B cell (primary cell): ENCODE data around the gene THSD4. TPM values are rescaled to one million over a fixed set of nuclear protein-coding genes. Genes with fewer than 3 reads are reported as not detected.

Source experiments
- ATAC-seq: fragments of 200-7000 bp; cut with Tn5 transposase; one replicate; pipeline ENCODE4 v1.10.0; 2021; ENCODE audit warnings: low read depth, mild to moderate bottlenecking, moderate number of reproducible peaks, moderate library complexity
- CTCF ChIA-PET: fragments of 350-600 bp; sonication (Branson Sonifier 250); formaldehyde crosslinking; loops from one replicate; lab custom pipeline; 2021; ENCODE audit warnings: antibody characterized with exemption, inconsistent platforms; lab: Charles Lee
- POLR2A ChIA-PET: fragments of 350-600 bp; sonication (Branson Sonifier 250); formaldehyde crosslinking; loops from one replicate; lab custom pipeline; 2021; ENCODE audit warnings: antibody characterized with exemption; lab: Charles Lee
- DNase-seq: peaks from one replicate; pipeline ENCODE4 v3.0.0; 2013
- H2AFZ ChIP-seq: 2 replicates; pipeline ENCODE4 v1.6.1; 2012; ENCODE audit warnings: mild to moderate bottlenecking, low read depth, low read length; ENCODE audit not compliant: insufficient read depth, poor library complexity, severe bottlenecking
- H3K27ac ChIP-seq, 2 donors: 1 replicate in 1 of 2; 2 replicates in 1 of 2; pipeline ENCODE4 v1.5.1; 2012 to 2013; ENCODE audit warnings: low read length in 2 of 2, mild to moderate bottlenecking in 2 of 2, moderate library complexity in 1 of 2
- H3K27me3 ChIP-seq, 4 experiments: fragments of 200-600 bp in 1 of 4; sonication (generic) in 1 of 4; replicated peaks in 1 of 4; 1 replicate in 2 of 4; 2 replicates in 2 of 4; pipeline versions ENCODE4 v1.6.1 to v1.7.0; 2013 to 2016; ENCODE audit warnings: low read length in 3 of 4, mild to moderate bottlenecking in 2 of 4, mixed read lengths in 1 of 4, moderate library complexity in 1 of 4; ENCODE audit not compliant: insufficient read depth in 4 of 4, control insufficient read depth in 3 of 4; ENCODE audit errors: control extremely low read depth in 1 of 4
- H3K36me3 ChIP-seq, 2 experiments: replicated peaks in 1 of 2; 1 replicate in 1 of 2; 2 replicates in 1 of 2; pipeline versions ENCODE4 v1.6.1 to v1.7.1; 2013; ENCODE audit warnings: low read length in 1 of 2; ENCODE audit not compliant: insufficient read depth in 2 of 2, control insufficient read depth in 1 of 2; ENCODE audit errors: control extremely low read depth in 1 of 2, extremely low read depth in 1 of 2
- H3K4me1 ChIP-seq, 2 donors: fragments of 200-600 bp in 1 of 2; sonication (generic) in 1 of 2; 1 replicate in 1 of 2; 2 replicates in 1 of 2; pipeline versions ENCODE4 v1.5.1 to v1.6.1; 2013 to 2017; ENCODE audit warnings: low read length in 2 of 2; ENCODE audit not compliant: control insufficient read depth in 2 of 2, insufficient read depth in 2 of 2
- H3K4me2 ChIP-seq: replicated peaks from 2 replicates; pipeline ENCODE3; 2012; ENCODE audit warnings: mild to moderate bottlenecking, low read depth, low read length; ENCODE audit not compliant: poor library complexity, severe bottlenecking
- H3K4me3 ChIP-seq, 5 experiments: fragments of 200-600 bp in 1 of 5; sonication (generic) in 1 of 5; 1 replicate in 3 of 5; 2 replicates in 2 of 5; pipeline versions ENCODE4 v1.5.1 to v1.7.0; 2011 to 2016; ENCODE audit warnings: low read length in 4 of 5, mild to moderate bottlenecking in 4 of 5, low read depth in 2 of 5, control low read depth in 1 of 5, moderate library complexity in 1 of 5; ENCODE audit not compliant: insufficient read depth in 1 of 5; ENCODE audit errors: control extremely low read depth in 1 of 5, extremely low read depth in 1 of 5
- H3K79me2 ChIP-seq: fragments of 200-600 bp; sonication (generic); one replicate; pipeline ENCODE4 v1.6.0; 2016; ENCODE audit warnings: low read length; ENCODE audit not compliant: control insufficient read depth, insufficient read depth
- H3K9ac ChIP-seq: fragments of 200-600 bp; sonication (generic); 2 replicates; pipeline ENCODE4 v1.6.1; 2017; ENCODE audit warnings: mild to moderate bottlenecking, low read length, moderate library complexity
- H3K9me3 ChIP-seq, 3 donors: one replicate each; pipeline versions ENCODE4 v1.6.1 to v1.7.1; 2013; ENCODE audit warnings: low read length in 2 of 3; ENCODE audit not compliant: control insufficient read depth in 2 of 3, insufficient read depth in 1 of 3; ENCODE audit errors: control extremely low read depth in 1 of 3
- H4K20me1 ChIP-seq: 2 replicates; pipeline ENCODE4 v1.6.0; 2012; ENCODE audit warnings: mild to moderate bottlenecking, low read length; ENCODE audit not compliant: insufficient read depth, control insufficient read depth, poor library complexity, severe bottlenecking
- H3K27ac Mint-ChIP-seq: one replicate; pipeline ENCODE4 v1.8.0; 2021; ENCODE audit warnings: mixed read lengths
- H3K27me3 Mint-ChIP-seq: one replicate; pipeline ENCODE4 v1.8.0; 2021; ENCODE audit warnings: mixed read lengths
- H3K4me1 Mint-ChIP-seq: one replicate; pipeline ENCODE4 v1.8.0; 2021; ENCODE audit warnings: mixed read lengths
- H3K4me3 Mint-ChIP-seq: one replicate; pipeline ENCODE4 v1.8.0; 2021; ENCODE audit warnings: mixed read lengths
- H3K9me3 Mint-ChIP-seq: one replicate; pipeline ENCODE4 v1.8.0; 2022; ENCODE audit warnings: mixed read lengths; ENCODE audit not compliant: insufficient read depth
- EZH2 ChIP-seq: IDR thresholded peaks from 2 replicates; pipeline ENCODE4 v1.6.1; 2012; ENCODE audit warnings: borderline replicate concordance, low read depth, mild to moderate bottlenecking, moderate library complexity, low read length; ENCODE audit not compliant: insufficient read depth, poor library complexity, severe bottlenecking
- WGBS: methylation state at CpG from one replicate; pipeline ENCODE4 v1.1.5; 2013; ENCODE audit warnings: missing lambda C conversion rate; ENCODE audit not compliant: insufficient coverage; 5-methylcytosine and 5-hydroxymethylcytosine counted together
- intact Hi-C: fragments of 100-400 bp; cut with micrococcal nuclease; formaldehyde crosslinking; loops from one replicate; pipeline ENCODE4 v1.10.0; 2022
- polyA plus RNA-seq: library from polyadenylated mRNA; depleted of rRNA; stranded (reverse); fragments of >200 nt; gene quantifications from 2 replicates; pipeline ENCODE4 v1.2.3, GENCODE V29; 2012
- total RNA-seq, 2 donors: library from RNA; stranded (reverse); fragments of 120-200 nt in 1 of 2; gene quantifications; 1 replicate in 1 of 2; 2 replicates in 1 of 2; pipeline versions ENCODE4 v1.2.3 to v1.2.4, GENCODE V29; 2013 to 2022
- TF ChIP-seq, protein P1 (sequence below): fragments of 200-600 bp; IDR thresholded peaks from one replicate; pipeline ENCODE4 v1.8.0; 2022; ENCODE audit warnings: antibody characterized with exemption, mild to moderate bottlenecking

Gene THSD4
- total and polyA plus RNA-seq, 2 donors (not counting 1 experiment from before 2014, with no cell fraction given), result not detected

DNA sequence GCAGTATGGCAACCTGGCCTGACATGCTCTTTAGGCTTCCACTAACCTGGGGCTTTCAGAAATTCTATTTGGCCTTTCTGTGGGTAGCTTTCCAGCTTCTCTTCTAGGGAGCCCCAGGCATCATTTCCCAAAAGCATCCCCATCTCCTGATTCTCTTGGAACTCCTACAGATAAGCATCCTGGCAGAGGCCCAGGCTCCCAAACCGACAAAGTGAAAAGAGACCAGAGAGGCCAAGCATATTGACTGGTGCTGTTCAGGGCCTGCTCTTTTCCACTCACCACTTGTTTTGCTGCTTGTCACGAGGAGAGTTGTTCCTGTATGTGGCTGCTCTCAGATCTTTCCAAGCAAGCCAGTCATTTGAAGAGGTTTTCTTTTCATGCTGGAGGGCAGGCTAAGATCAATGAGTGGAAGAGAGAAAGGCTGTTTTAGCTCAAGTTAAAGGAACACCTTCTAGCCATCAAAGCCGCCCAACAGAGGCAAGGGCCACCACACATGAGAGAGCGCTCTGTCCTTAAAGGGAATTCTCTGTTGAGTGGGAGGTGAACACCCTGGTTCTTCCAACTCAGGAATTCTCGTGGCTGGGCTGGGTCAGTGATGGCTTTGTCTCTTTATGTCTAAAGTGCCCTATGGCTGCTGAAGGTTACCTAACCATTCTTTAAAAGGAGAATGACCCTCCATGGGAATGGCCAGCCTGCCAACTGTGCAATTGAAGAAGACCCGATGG lies 664.0 kb downstream of the THSD4 start:
- Histone ChIP-seq H3K79me2 (no peaks in the 10 kb centered on the region), H3K9me3 (no peaks in the 10 kb centered on the region), H3K4me3 (no peak overlapping the region), H3K36me3 (no peaks in the 10 kb centered on the region), H2AFZ (no peak overlapping the region), H4K20me1 (no peaks in the 10 kb centered on the region), H3K9ac (no peak overlapping the region), H3K4me1 (no peaks in the 10 kb centered on the region), H3K27me3 (no peaks in the 10 kb centered on the region), H3K4me2 (no peak overlapping the region), H3K27ac (no peak overlapping the region)
- WGBS, result 100% methylated on average over 3 of the region's 6 CpGs
- no peak for ATAC-seq
- POLR2A ChIA-PET, result no interaction called here
- H3K4me1 Mint-ChIP-seq, result peaks cover 3% of the 10 kb centered on the region
- TF ChIP-seq EZH2, result no peak
- TF ChIP-seq, protein P1, sequence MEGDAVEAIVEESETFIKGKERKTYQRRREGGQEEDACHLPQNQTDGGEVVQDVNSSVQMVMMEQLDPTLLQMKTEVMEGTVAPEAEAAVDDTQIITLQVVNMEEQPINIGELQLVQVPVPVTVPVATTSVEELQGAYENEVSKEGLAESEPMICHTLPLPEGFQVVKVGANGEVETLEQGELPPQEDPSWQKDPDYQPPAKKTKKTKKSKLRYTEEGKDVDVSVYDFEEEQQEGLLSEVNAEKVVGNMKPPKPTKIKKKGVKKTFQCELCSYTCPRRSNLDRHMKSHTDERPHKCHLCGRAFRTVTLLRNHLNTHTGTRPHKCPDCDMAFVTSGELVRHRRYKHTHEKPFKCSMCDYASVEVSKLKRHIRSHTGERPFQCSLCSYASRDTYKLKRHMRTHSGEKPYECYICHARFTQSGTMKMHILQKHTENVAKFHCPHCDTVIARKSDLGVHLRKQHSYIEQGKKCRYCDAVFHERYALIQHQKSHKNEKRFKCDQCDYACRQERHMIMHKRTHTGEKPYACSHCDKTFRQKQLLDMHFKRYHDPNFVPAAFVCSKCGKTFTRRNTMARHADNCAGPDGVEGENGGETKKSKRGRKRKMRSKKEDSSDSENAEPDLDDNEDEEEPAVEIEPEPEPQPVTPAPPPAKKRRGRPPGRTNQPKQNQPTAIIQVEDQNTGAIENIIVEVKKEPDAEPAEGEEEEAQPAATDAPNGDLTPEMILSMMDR, result no peak
- no peak for DNase-seq
- CTCF ChIA-PET, result interaction anchor here (3.8 to 4.9 kb wide), 3 partner anchors 24 to 378 kb away, joined by 17 to 86 read pairs (median 19); no protein-coding TSS in a partner anchor
- peaks cover 11% of the 10 kb centered on the region for H3K27me3 Mint-ChIP-seq
- no peak overlapping the region for H3K4me3 Mint-ChIP-seq
- H3K27ac Mint-ChIP-seq, result no peak overlapping the region
- no peaks in the 10 kb centered on the region for H3K9me3 Mint-ChIP-seq
- intact Hi-C loops, result no loop called here
